Lower leg skin (tissue), 3 donors: ENCODE measurements around the gene MYL5.

Source experiments
- POLR2A ChIP-seq, 2 donors: fragments of 450-650 bp; IDR thresholded peaks; one replicate each; pipeline ENCODE4 v1.6.1; 2016 to 2017; ENCODE audit warnings: antibody characterized with exemption in 2 of 2, mild to moderate bottlenecking in 1 of 2, moderate library complexity in 1 of 2
- TF ChIP-seq, protein P1 (sequence below), 3 donors: fragments of 450-650 bp; IDR thresholded peaks; one replicate each; pipeline ENCODE4 v1.5.1; 2016; ENCODE audit warnings: antibody characterized with exemption in 3 of 3, mild to moderate bottlenecking in 3 of 3, moderate library complexity in 2 of 3

- TF ChIP-seq, protein P1, sequence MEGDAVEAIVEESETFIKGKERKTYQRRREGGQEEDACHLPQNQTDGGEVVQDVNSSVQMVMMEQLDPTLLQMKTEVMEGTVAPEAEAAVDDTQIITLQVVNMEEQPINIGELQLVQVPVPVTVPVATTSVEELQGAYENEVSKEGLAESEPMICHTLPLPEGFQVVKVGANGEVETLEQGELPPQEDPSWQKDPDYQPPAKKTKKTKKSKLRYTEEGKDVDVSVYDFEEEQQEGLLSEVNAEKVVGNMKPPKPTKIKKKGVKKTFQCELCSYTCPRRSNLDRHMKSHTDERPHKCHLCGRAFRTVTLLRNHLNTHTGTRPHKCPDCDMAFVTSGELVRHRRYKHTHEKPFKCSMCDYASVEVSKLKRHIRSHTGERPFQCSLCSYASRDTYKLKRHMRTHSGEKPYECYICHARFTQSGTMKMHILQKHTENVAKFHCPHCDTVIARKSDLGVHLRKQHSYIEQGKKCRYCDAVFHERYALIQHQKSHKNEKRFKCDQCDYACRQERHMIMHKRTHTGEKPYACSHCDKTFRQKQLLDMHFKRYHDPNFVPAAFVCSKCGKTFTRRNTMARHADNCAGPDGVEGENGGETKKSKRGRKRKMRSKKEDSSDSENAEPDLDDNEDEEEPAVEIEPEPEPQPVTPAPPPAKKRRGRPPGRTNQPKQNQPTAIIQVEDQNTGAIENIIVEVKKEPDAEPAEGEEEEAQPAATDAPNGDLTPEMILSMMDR (IDR thresholded peaks at IDR 0.05) = no peak
- TF ChIP-seq POLR2A (IDR thresholded peaks at IDR 0.05) = no peak
These were observed 22.3 kb upstream of the MYL5 start for GRCh38 chr4:651884-652642.
